Measurements from ENCODE around the gene RFX4. TPM values are rescaled to one million over a fixed set of nuclear protein-coding genes. Genes with fewer than 3 reads are reported as not detected.
"Not testable (repeated sequence)": the region's sequence is repeated elsewhere in the genome, so short reads cannot be mapped to it uniquely, and the experiment has no call there.

Gene RFX4
- total RNA-seq, 2 donors from 2014 or later = not detected

DNA sequence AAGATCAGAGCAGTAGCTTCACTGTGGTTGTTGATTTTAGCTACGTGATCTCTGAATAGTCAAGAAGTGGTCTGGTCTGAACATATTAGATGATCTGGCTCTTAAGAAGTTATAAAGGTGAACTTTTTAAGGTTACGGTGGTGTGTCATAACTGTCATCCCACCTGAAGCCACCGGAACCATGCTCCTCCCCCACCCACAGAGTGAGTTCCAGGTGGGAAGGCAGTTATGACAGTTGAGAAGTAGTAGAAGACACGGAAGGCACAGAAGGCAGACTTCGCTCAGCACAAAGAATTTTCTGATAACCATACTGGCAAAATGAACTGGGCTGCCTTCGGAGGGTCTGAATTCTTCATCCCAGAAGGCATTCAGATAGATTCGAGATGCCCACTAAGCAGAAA is 101.7 kb downstream of the RFX4 start:
- Histone ChIP-seq H3K4me1 (no peaks in the 10 kb centered on the region), H3K36me3 (no peaks in the 10 kb centered on the region), H3K4me3 (no peak overlapping the region), H3K27ac (no peak overlapping the region), H3K9me3 (no peaks in the 10 kb centered on the region), H3K27me3 (no peaks in the 10 kb centered on the region)
- TF ChIP-seq, protein P1, sequence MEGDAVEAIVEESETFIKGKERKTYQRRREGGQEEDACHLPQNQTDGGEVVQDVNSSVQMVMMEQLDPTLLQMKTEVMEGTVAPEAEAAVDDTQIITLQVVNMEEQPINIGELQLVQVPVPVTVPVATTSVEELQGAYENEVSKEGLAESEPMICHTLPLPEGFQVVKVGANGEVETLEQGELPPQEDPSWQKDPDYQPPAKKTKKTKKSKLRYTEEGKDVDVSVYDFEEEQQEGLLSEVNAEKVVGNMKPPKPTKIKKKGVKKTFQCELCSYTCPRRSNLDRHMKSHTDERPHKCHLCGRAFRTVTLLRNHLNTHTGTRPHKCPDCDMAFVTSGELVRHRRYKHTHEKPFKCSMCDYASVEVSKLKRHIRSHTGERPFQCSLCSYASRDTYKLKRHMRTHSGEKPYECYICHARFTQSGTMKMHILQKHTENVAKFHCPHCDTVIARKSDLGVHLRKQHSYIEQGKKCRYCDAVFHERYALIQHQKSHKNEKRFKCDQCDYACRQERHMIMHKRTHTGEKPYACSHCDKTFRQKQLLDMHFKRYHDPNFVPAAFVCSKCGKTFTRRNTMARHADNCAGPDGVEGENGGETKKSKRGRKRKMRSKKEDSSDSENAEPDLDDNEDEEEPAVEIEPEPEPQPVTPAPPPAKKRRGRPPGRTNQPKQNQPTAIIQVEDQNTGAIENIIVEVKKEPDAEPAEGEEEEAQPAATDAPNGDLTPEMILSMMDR (IDR thresholded peaks at IDR 0.05) = no peak
- DNase-seq (ENCODE audit: low spot score) = no peak

DNA sequence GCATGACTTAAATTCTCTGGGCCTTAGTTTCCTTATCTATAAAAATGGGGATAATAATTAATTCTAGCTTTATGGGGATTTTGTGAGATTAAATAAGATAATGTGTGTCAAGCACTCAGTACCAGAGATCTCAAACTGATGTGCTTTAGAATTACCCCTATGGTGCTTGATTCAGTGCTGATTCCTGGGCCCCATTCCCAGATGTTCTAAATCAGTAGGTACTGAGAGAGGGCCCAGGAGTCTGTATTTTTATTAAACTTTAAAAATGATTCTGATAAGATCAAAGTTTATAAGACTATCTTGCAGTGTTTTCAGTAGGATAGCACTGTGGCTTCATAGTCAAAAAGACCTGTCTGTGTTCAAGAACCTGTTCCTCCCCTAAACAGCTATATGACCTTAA is 102.6 kb downstream of the RFX4 start:
- DNase-seq (ENCODE audit: low spot score) = no peak
- TF ChIP-seq, protein P1 (IDR thresholded peaks at IDR 0.05) = no peak

DNA sequence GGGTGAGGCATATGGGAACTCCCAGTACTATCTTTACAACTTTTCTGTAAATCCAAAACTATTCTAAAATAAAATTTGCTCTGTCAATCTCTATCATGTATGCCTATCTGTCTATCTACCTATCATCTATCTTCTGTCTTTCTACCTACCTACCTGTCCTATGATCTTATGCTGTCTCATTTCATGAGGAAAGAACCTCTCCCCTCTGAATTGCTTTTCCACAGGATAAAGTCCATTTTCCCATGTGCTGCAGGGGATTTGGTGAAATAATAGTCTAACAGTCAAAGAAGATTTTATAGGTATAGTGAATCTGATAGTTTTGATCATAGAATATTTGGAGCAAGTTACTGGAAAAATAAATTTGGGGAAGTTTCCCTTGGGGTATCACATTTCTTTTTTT is 104.9 kb downstream of the RFX4 start:
- Histone ChIP-seq H3K4me3 (no peak overlapping the region), H3K9me3 (no peaks in the 10 kb centered on the region), H3K4me1 (no peaks in the 10 kb centered on the region), H3K27me3 (no peaks in the 10 kb centered on the region), H3K27ac (no peak overlapping the region), H3K36me3 (no peaks in the 10 kb centered on the region)
- TF ChIP-seq, protein P1 (IDR thresholded peaks at IDR 0.05) = no peak
- no peak for DNase-seq (ENCODE audit: low spot score)

More for the DNA sequence above, 102.6 kb downstream of the RFX4 start:
- H3K9me3 ChIP-seq = no peaks in the 10 kb centered on the region
- no peaks in the 10 kb centered on the region for H3K27me3 ChIP-seq
- H3K4me1 ChIP-seq = no peaks in the 10 kb centered on the region
- no peaks in the 10 kb centered on the region for H3K36me3 ChIP-seq
- H3K27ac ChIP-seq = no peak overlapping the region
- no peak overlapping the region for H3K4me3 ChIP-seq

DNA sequence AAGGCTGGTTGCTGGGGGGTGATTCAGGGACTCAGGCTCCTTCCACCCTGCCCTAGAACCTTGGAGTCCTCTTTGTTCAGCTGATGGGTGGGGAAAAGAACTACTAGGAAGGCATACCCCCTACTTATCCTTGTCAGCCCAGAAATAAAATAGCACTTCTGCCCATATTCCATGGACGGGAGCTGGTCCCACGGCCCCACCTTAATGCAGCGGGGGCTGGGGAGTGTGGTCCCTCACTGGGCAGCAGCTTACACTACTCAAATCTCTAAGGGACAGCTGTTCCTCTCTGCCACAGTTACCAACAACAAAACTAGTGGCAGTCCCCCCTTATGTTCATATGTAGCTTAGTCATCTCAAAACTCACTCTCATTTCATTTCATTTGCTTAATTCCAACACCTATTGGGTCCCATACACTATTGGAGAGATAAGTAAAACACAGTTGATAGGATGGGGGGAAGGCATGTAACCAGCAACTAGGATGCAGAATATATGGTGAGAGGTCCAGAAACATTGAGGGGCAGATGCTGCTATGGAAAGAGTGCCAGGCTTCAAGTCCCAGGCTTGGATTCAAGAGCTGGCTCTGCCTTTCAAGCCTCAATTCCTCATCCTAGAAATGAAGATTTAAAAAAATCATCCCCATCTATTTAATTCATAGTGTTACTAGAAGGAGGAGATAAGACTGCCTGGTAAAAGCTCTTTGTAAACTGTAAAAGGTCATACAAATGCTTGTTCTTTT is 107.9 kb downstream of the RFX4 start:
- TF ChIP-seq, protein P1 (IDR thresholded peaks at IDR 0.05) = no peak
- H3K9me3 ChIP-seq = no peaks in the 10 kb centered on the region
- no peaks in the 10 kb centered on the region for H3K36me3 ChIP-seq
- no peaks in the 10 kb centered on the region for H3K27me3 ChIP-seq
- H3K4me3 ChIP-seq = no peak overlapping the region
- H3K4me1 ChIP-seq = no peaks in the 10 kb centered on the region
- DNase-seq (ENCODE audit: low spot score) = no peak
- no peak overlapping the region for H3K27ac ChIP-seq

DNA sequence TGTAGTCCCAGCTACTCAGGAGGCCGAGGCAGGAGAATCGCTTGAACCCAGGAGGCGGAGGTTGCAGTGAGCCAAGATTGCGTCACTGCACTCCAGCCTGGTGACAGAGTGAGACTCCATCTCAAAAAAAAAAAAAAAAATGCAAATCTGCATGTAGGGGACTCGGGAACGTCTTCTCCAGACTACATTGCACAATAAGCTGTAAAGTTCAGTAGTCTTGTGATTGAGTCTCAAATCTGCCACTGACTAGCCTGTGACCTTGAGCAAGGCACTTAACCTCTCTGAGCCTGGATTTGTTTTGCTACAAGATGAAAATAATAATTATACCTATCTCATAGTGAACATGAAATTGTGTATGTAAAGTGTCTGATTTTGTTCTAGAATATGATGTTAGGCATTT is 109.2 kb downstream of the RFX4 start:
- not testable (repeated sequence) for H3K27ac ChIP-seq; H3K4me1 ChIP-seq; H3K27me3 ChIP-seq; H3K4me3 ChIP-seq; DNase-seq (ENCODE audit: low spot score); H3K9me3 ChIP-seq; H3K36me3 ChIP-seq

DNA sequence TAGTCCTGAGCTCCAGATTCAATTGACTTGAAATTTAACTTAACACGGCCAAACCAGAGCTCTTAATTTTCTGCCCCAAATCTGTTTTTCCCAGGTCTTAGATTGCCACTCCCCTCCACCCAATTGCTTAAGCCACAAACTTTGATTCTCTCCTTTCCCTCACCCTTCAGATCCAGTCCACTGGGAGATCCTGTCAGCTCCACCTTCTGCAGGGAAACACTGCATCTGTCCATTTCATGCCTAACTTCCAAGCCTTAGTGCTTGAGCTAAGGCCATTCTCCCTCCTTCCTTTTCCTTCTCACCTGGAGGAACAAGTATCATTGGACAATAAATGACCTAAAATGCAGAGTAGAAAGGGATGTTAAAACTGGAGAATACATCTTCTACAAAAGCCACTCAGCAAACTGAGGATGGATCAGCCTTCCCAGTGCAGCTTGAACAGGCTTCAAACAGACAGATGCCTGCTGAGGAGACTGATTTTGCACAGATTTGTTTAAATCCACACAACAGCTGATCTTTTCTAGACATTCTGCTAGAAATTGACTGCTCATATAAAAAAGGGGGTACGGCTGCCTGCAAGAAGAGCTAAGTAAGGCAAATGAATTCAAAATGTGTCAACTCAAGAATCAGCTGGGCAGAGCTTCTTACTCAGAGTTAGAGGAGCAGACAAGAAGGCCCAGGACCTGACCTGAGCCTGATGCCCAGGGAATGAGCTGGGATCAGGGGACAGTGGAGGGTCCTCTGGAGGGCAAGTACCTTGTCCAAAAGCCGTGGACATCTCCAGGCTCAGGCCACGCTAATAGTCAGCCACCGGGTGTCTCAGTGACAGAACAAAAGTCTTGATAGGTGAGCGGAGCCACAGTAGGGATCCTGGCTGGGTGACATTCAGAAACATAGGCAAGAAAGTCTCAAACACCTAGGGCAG is 110.4 kb downstream of the RFX4 start:
- Histone ChIP-seq H3K27me3 (no peaks in the 10 kb centered on the region), H3K27ac (no peak overlapping the region), H3K4me3 (no peak overlapping the region), H3K4me1 (no peaks in the 10 kb centered on the region), H3K9me3 (peaks cover 0 to 3% of the 10 kb centered on the region in 2 donors), H3K36me3 (no peaks in the 10 kb centered on the region)
- no peak for DNase-seq (ENCODE audit: low spot score)
- TF ChIP-seq, protein P1 (IDR thresholded peaks at IDR 0.05) = no peak

Data from right atrium auricular region (tissue), 2 donors.